ENCODE results near the gene GAD2.

GRCh38 chr10:26212511-26212910 lies 4.1 kb upstream of the GAD2 start:
- TF ChIP-seq, protein P1, sequence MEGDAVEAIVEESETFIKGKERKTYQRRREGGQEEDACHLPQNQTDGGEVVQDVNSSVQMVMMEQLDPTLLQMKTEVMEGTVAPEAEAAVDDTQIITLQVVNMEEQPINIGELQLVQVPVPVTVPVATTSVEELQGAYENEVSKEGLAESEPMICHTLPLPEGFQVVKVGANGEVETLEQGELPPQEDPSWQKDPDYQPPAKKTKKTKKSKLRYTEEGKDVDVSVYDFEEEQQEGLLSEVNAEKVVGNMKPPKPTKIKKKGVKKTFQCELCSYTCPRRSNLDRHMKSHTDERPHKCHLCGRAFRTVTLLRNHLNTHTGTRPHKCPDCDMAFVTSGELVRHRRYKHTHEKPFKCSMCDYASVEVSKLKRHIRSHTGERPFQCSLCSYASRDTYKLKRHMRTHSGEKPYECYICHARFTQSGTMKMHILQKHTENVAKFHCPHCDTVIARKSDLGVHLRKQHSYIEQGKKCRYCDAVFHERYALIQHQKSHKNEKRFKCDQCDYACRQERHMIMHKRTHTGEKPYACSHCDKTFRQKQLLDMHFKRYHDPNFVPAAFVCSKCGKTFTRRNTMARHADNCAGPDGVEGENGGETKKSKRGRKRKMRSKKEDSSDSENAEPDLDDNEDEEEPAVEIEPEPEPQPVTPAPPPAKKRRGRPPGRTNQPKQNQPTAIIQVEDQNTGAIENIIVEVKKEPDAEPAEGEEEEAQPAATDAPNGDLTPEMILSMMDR (IDR thresholded peaks at IDR 0.05), result no peak
- no peak for TF ChIP-seq POLR2A (IDR thresholded peaks at IDR 0.05)
